ENCODE results near the gene TRIM59. TPM values are rescaled to one million over a fixed set of nuclear protein-coding genes. Genes with fewer than 3 reads are reported as not detected.

TRIM59 gene
- total RNA-seq, 2 experiments from 2014 or later, result 32.5 to 42.2 TPM

DNA sequence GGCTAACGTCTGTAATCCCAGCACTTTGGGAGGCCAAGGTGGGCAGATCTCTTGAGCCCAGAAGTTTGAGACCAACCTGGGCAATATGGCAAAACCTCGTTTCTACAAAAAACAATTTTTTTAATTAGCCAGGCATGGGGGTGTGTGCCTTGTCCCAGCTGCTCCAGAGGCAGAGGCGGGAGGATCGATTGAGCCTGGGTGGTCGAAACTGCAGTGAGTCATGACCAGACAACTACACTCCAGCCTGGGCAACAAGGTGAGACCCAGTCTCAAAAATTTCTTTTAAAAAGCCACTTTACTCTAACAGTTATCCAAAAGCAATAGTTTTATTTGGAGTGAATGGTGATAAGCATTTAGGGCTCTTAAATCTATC is 12.5 kb downstream of the TRIM59 start:
- Mint-ChIP-seq H3K27me3 (no peaks in the 10 kb centered on the region), H3K4me1 (peaks cover 38% of the 10 kb centered on the region), H3K27ac (no peak overlapping the region), H3K36me3 (ENCODE audit: low read depth) (peaks cover 64% of the 10 kb centered on the region), H3K9me3 (ENCODE audit: low read depth) (peaks cover 3% of the 10 kb centered on the region), H3K4me3 (no peak overlapping the region)
- intact Hi-C loops (cut with DNase I, micrococcal nuclease), result no loop called here
- POLR2A ChIA-PET, result no interaction called here
- CTCF ChIA-PET, result interaction anchor here (0.5 to 1.3 kb wide), 2 partner anchors 12 to 63 kb away, joined by 3 to 5 read pairs; partner anchors contain the start of gene TRIM59
- DNase-seq (no peak), ATAC-seq (peak; percentile 55)

DNA sequence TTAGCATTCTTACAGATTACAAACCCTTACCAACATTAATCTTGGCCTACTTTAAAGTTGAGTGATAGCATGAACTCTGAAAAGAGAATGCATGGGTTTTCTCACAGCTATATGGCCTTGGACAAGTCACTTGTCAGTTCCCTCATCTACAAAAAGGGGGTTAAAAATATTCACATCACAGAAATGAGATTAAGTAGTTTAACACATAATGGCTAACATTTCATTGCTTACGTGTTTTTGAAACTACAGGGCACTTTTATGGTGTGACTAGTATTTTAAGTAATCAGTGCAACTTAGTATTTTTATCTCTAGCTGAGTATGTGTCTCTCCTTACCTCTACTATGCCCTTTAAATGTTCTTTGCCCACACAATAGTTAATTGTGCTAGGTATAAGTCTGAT is 13.8 kb downstream of the TRIM59 start:
- intact Hi-C loops (cut with DNase I, micrococcal nuclease), result no loop called here
- ChIA-PET POLR2A (interaction anchor here (1.0 to 1.2 kb wide), 2 partner anchors 12 to 26 kb away, joined by 3 read pairs; no protein-coding TSS in a partner anchor), CTCF (interaction anchor here (0.9 to 2.9 kb wide), 4 partner anchors 12 to 50 kb away, joined by 4 to 10 read pairs (median 6); no protein-coding TSS in a partner anchor)
- Mint-ChIP-seq H3K9me3 (ENCODE audit: low read depth) (peaks cover 3% of the 10 kb centered on the region), H3K27ac (no peak overlapping the region), H3K4me3 (no peak overlapping the region), H3K27me3 (no peaks in the 10 kb centered on the region), H3K36me3 (ENCODE audit: low read depth) (peaks cover 69% of the 10 kb centered on the region), H3K4me1 (peaks cover 31% of the 10 kb centered on the region)
- no peak for ATAC-seq
- no peak for DNase-seq

DNA sequence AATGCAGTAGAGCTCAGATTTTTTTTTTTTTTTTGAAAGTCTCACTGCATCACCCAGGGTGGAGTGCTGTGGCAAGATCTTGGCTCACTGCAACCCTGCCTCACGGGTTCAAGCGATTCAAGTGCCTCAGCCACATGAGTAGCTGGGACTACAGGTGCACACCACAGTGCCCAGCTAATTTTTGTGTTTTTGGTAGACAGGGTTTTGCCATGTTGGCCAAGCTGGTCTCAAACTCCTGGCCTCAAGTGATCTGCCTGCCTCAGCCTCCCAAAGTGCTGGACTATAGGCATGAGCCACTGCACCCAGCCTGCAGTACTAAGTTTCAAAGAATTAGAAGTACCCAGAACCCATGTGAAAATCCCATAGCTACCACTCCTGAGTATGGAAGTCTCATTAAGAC is 14.5 kb downstream of the TRIM59 start:
- intact Hi-C loops (cut with DNase I, micrococcal nuclease), result no loop called here

DNA sequence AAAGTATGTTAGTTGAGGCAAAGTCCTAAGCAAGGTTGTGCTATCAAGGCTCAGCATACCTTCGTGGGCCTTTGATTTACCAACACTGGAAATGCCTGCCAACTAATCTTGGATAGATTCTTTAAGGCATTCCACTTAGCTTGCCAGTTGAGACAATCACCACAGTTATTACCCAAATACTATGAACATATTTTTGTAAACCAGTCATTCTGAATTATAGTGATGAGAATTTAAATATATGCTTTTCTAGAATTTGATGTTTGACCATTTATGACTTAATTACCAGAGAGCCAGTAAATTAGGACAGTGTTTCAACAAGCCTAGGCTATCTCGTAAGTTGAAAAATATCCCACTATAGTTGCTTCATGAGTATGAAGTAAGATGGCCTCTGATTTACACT is 15.5 kb downstream of the TRIM59 start:
- DNase-seq (no peak), ATAC-seq (no peak)
- ChIA-PET POLR2A (no interaction called here), CTCF (interaction anchor here (1.0 to 2.9 kb wide), 2 partner anchors 14 to 21 kb away, joined by 3 to 10 read pairs; no protein-coding TSS in a partner anchor)
- Mint-ChIP-seq H3K27ac (no peak overlapping the region), H3K9me3 (ENCODE audit: low read depth) (no peaks in the 10 kb centered on the region), H3K36me3 (ENCODE audit: low read depth) (peaks cover 64% of the 10 kb centered on the region), H3K4me1 (peaks cover 23% of the 10 kb centered on the region), H3K4me3 (no peak overlapping the region), H3K27me3 (no peaks in the 10 kb centered on the region)
- intact Hi-C loops (cut with DNase I, micrococcal nuclease), result loop anchor here (5.0 kb wide), 2 partner anchors 53 to 803 kb away; no protein-coding TSS in a partner anchor

More for the DNA sequence above, 14.5 kb downstream of the TRIM59 start:
- no peaks in the 10 kb centered on the region for H3K9me3 Mint-ChIP-seq (ENCODE audit: low read depth)
- H3K27me3 Mint-ChIP-seq, result no peaks in the 10 kb centered on the region
- ATAC-seq (no peak), DNase-seq (no peak)
- H3K36me3 Mint-ChIP-seq (ENCODE audit: low read depth), result peaks cover 66% of the 10 kb centered on the region
- H3K27ac Mint-ChIP-seq, result no peak overlapping the region
- no peak overlapping the region for H3K4me3 Mint-ChIP-seq
- H3K4me1 Mint-ChIP-seq, result peaks cover 28% of the 10 kb centered on the region
- CTCF ChIA-PET, result interaction anchor here (0.6 to 2.9 kb wide), 5 partner anchors 13 to 1791 kb away, joined by 3 to 10 read pairs (median 6); partner anchors contain the start of gene GFM1
- POLR2A ChIA-PET, result no interaction called here

DNA sequence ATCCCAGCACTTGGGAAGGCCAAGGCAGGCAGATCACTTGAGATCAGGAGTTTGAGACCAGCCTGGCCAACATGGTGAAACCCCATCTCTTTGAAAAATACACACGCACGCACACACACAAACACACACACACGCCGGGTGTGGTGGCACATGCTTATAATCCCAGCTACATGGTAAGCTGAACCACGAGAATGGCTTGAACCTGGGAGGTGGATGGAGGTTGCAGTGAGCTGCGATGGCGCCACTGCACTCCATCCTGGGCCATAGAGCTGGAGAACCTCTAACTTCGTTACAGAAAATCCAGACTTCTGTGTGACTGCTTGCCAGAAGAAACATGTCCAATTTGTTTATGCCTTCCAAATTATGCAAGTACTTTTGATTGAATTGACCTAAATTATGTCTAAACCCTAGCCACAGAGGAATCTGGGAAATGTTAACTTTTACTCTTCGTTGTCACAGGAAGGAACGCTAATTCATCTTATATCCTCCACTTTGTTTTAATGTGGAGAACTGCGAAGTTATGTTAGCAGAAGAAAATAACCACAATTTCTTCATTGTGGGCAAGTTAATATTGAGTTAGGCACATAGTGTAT is 21.7 kb downstream of the TRIM59 start:
- Mint-ChIP-seq H3K9me3 (ENCODE audit: low read depth) (no peaks in the 10 kb centered on the region), H3K27ac (no peak overlapping the region), H3K4me1 (no peaks in the 10 kb centered on the region), H3K36me3 (ENCODE audit: low read depth) (peaks cover 74% of the 10 kb centered on the region), H3K4me3 (no peak overlapping the region), H3K27me3 (no peaks in the 10 kb centered on the region)
- POLR2A ChIA-PET, result no interaction called here
- no peak for ATAC-seq
- intact Hi-C loops (cut with DNase I, micrococcal nuclease), result loop anchor here in 1 of 2 experiments (1.0 kb wide), 1 partner anchor 11 kb away; no protein-coding TSS in a partner anchor
- CTCF ChIA-PET, result interaction anchor here (0.6 to 2.5 kb wide), 4 partner anchors 9 to 14 kb away, joined by 3 to 13 read pairs (median 4); no protein-coding TSS in a partner anchor
- no peak for DNase-seq

DNA sequence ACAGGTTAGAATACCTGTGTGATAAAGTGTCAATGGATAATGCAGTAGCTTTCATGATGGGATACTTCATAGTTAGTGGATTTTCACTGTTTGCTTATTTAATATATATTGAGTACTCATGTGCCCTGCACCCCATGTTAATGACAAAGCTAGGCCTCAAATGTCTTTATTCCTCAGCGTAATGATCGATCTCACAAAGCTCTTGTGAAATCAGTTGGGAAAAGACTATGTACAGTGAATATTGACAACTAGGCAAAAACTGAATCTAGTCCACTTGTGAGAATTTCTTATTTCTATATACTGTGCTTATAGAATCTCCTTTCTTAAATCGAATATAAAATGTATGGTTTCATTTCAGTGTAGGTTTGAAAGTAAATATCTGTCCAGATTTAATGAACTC is 32.3 kb downstream of the TRIM59 start:
- intact Hi-C loops (cut with DNase I, micrococcal nuclease), result loop anchor here in 1 of 2 experiments (1.0 to 2.0 kb wide), 2 partner anchors 11 to 15 kb away; no protein-coding TSS in a partner anchor
- Mint-ChIP-seq H3K4me3 (no peak overlapping the region), H3K27ac (no peak overlapping the region), H3K9me3 (ENCODE audit: low read depth) (no peaks in the 10 kb centered on the region), H3K4me1 (no peaks in the 10 kb centered on the region), H3K36me3 (ENCODE audit: low read depth) (peaks cover 65% of the 10 kb centered on the region), H3K27me3 (no peaks in the 10 kb centered on the region)
- ATAC-seq (no peak), DNase-seq (no peak)
- CTCF ChIA-PET, result interaction anchor here (0.8 to 1.9 kb wide), 5 partner anchors 9 to 254 kb away, joined by 3 to 8 read pairs (median 4); no protein-coding TSS in a partner anchor
- POLR2A ChIA-PET, result interaction anchor here (2.1 to 2.6 kb wide), 2 partner anchors 10 to 32 kb away, joined by 6 to 9 read pairs; partner anchors contain the start of gene TRIM59

DNA sequence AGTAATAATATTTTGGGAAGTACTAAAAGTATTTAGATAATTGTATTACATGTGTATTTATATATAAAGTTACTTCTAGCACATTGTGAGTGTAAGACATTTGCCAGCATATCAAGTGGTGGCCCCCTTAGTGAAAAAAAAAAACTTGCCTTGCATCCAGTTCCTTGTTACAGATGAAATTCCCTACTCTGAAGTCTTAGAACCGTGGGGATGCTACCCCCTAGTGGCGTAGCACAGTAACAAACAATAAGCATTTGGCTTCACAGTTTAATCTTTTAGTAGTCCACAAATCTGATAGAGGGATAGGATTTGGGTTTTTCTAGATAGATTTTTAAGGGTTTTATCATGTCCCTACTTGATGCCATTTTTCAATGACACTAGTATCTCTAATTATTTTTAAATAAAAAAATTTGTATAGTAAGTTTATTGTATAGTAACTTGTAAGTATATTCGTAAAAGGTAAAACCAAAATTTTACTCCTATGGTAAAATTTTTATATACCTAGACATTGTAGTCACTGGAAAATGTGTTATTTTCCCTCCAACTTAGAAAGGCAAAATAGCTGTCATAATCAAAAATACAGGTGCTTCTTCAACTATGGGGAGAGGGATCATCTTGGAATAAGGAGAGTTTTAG is 35.9 kb downstream of the TRIM59 start:
- intact Hi-C loops (cut with DNase I, micrococcal nuclease), result loop anchor here (2.0 to 5.0 kb wide), 5 partner anchors 249 to 529 kb away; partner anchors contain the start of gene IL12A (in 1 of the 2)
- H3K36me3 Mint-ChIP-seq (ENCODE audit: low read depth), result peaks cover 44% of the 10 kb centered on the region
- peaks cover 2% of the 10 kb centered on the region for H3K4me1 Mint-ChIP-seq
- ATAC-seq (peak; percentile 69), DNase-seq (peak; percentile 78)
- H3K9me3 Mint-ChIP-seq (ENCODE audit: low read depth), result no peaks in the 10 kb centered on the region
- ChIA-PET CTCF (interaction anchor here (0.6 to 4.1 kb wide), 23 partner anchors 10 to 529 kb away, joined by 3 to 26 read pairs (median 4); partner anchors contain the start of genes IFT80, SMC4 and TRIM59), POLR2A (interaction anchor here (0.7 to 1.1 kb wide), 3 partner anchors 11 to 108 kb away, joined by 3 to 4 read pairs (median 3); partner anchors contain the start of gene SMC4)
- no peak overlapping the region for H3K27ac Mint-ChIP-seq
- H3K4me3 Mint-ChIP-seq, result no peak overlapping the region
- no peaks in the 10 kb centered on the region for H3K27me3 Mint-ChIP-seq

DNA sequence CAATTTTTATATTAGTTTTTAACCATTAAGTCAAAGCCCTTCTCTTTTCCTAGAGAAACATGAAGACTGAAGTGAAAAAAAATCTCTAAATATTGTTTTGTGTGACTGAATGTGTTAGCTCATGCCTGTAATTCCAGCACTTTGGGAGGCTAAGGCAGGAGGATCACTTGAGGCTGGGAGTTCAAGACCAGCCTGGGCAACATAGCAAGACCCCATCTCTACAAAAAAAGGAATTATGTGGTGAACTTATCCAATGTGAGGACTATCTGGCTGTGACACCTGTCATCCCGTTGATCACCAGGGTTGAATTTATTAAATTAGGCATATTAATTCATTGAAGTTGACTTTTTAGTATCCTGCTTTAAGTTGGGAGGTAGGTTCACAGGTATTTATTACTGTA is 37.1 kb downstream of the TRIM59 start:
- ATAC-seq (no peak), DNase-seq (no peak)
- Mint-ChIP-seq H3K9me3 (ENCODE audit: low read depth) (no peaks in the 10 kb centered on the region), H3K27ac (no peak overlapping the region), H3K27me3 (no peaks in the 10 kb centered on the region), H3K4me3 (no peak overlapping the region), H3K36me3 (ENCODE audit: low read depth) (peaks cover 42% of the 10 kb centered on the region), H3K4me1 (peaks cover 4% of the 10 kb centered on the region)
- intact Hi-C loops (cut with DNase I, micrococcal nuclease), result loop anchor here (1.0 to 5.0 kb wide), 6 partner anchors 37 to 528 kb away; partner anchors contain the start of genes IL12A (in 1 of the 2) and TRIM59 (in 1 of the 2)
- ChIA-PET CTCF (interaction anchor here (0.8 to 4.1 kb wide), 10 partner anchors 10 to 528 kb away, joined by 3 to 26 read pairs (median 4); partner anchors contain the start of genes IL12A and TRIM59), POLR2A (interaction anchor here (1.1 kb wide), 1 partner anchor 11 kb away, joined by 9 read pairs; no protein-coding TSS in a partner anchor)

DNA sequence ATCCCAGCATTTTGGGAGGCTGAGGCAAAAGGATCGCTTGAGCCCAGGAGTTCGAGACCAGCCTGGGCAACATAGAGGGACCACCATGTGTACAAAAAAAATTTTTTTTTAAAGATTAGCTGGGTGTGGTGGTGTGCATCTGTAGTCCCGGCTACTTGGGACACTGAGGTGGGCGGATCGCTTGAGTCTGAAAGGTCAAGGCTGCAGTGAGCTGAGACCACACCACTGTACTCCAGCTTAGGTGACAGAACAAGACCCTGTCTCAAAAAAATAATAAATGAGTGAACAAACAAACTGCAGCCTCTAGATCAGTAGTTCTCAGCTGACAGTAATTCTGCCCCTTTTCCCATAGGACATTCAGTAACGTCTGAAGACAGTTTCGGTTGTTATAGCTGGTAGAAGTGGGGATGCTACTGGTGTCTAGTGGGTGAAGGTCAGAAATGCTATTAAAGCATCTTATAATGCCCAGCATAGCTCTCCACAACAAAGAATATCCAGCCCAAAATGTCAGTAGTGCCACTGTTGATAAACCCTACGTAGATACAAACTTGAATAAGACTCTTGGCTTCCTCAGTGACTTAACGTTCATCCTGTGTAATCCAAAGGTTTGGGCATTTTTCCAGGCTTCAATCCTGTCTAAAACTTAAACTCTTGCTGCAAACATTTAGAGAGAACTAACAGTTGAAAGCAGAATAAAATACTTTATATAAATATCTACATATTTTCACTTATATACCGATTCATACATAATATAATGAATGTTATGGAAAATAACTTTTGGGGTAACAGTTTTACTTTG is 39.6 kb downstream of the TRIM59 start:
- DNase-seq, result no peak
- Mint-ChIP-seq H3K27ac (no peak overlapping the region), H3K36me3 (ENCODE audit: low read depth) (peaks cover 39% of the 10 kb centered on the region), H3K27me3 (no peaks in the 10 kb centered on the region), H3K4me3 (no peak overlapping the region), H3K9me3 (ENCODE audit: low read depth) (no peaks in the 10 kb centered on the region), H3K4me1 (peaks cover 4% of the 10 kb centered on the region)
- POLR2A ChIA-PET, result interaction anchor here (0.6 to 2.3 kb wide), 8 partner anchors 9 to 346 kb away, joined by 3 to 24 read pairs (median 4); partner anchors contain the start of genes SMC4 and TRIM59
- CTCF ChIA-PET, result interaction anchor here (0.6 to 1.5 kb wide), 5 partner anchors 9 to 422 kb away, joined by 3 to 6 read pairs (median 4); partner anchors contain the start of gene IL12A
- no peak for ATAC-seq
- intact Hi-C loops (cut with DNase I, micrococcal nuclease), result loop anchor here (5.0 kb wide), 2 partner anchors 378 to 423 kb away; partner anchors contain the start of gene IL12A (in 1 of the 2)

DNA sequence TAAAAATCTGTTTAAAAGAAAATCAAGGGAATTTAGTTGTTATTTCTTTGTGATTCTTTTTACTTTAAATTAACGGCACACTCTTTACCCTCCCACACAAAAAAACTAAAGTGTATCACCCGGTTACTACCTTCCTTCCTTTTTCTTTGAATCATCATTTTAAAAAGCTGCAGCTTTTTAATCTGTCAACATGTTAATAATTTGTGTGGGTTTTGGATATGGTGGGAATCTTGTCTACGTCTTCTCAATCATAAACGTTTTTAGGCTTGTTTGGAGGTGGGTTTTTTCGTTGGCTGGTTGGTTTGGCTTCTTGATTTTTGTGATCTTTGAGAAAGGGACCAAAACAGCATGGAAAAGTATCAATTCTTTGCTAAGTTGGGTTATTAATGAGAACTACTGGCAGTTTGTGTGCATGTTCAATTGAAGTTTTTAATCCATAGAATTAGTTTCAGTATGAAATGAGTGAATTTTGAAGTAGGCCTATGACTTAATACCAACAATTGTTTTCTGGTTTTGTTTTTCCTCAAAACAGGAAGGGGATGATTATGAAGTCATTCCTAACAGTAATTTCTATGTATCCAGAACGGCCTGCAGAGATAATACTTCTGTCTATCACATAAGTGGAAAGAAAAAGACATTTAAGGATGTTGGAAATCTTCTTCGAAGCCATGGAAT is 45.7 kb downstream of the TRIM59 start:
- intact Hi-C loops (cut with DNase I, micrococcal nuclease), result no loop called here
- peaks cover 7% of the 10 kb centered on the region for H3K27me3 Mint-ChIP-seq
- peaks cover 57% of the 10 kb centered on the region for H3K36me3 Mint-ChIP-seq (ENCODE audit: low read depth)
- CTCF ChIA-PET, result interaction anchor here (1.1 to 2.7 kb wide), 5 partner anchors 9 to 55 kb away, joined by 3 to 11 read pairs (median 4); no protein-coding TSS in a partner anchor
- H3K27ac Mint-ChIP-seq, result peak overlapping the region; percentile 73
- POLR2A ChIA-PET, result interaction anchor here (0.8 to 2.3 kb wide), 2 partner anchors 46 to 179 kb away, joined by 4 to 8 read pairs; partner anchors contain the start of genes C3orf80 and TRIM59
- DNase-seq, result no peak
- no peaks in the 10 kb centered on the region for H3K9me3 Mint-ChIP-seq (ENCODE audit: low read depth)
- ATAC-seq, result no peak
- H3K4me1 Mint-ChIP-seq, result peaks cover 25% of the 10 kb centered on the region
- H3K4me3 Mint-ChIP-seq, result peak overlapping the region; percentile 91

Data from activated CD4-positive, alpha-beta T cell treated with anti-CD3 and anti-CD28 coated beads for 36 hours (primary cell).